Epidermal melanocyte (primary cell): Measurements from ENCODE around the gene ABLIM1.

Experiments used
- DNase-seq: peaks from one replicate; pipeline ENCODE4 v3.0.0; 2011; ENCODE audit warnings: low spot score; ENCODE audit not compliant: insufficient read length

ABLIM1 gene

GRCh38 chr10:114648368-114648767, 9.7 kb downstream of the ABLIM1 start:
- no peak for DNase-seq

DNA sequence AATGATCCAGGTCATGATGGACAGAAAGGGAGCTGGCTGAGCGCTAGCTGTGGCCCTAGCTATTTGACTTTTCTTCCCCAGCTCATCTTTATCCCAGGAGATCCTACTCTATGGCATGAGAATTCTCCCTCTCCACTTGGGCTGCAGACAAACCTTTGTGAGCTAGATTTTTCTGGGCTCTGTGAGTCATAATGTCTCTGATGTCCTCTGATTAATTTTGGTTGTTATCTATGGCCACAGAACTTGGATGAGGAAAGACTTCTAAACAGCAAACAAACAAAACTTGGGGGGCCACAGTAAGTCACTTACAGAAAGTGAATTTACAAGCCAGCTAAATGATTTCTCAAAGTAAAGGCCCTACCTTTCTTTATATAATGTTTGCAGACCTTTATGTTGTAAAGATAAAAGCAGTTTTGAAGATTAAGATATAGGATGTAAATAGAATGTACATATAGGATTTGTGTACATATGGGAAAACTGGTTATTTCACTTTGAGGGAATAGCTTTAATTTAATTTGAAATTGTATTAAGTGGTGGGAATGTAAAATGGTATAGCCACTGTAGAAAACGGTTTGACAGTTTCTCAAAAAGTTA, 10.4 kb downstream of the ABLIM1 start:
- no peak for DNase-seq

DNA sequence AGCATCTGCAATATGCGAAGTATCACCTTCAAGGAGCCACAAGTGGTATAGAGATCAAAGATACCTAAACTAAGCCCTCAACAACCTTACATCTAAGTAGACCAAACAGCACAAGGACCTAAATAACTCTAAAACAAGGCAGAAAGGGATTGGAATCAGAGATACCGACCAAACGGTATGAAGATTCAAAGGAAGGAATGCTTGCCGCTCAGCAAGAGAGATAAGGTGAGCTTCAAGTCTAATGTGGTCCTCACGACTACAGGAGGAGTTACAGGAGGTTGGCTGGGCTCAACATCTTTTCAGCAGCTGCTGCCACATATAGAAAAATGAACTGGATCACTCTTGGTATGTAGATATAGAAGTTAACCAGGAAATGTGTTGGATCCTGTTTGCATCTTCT, 11.6 kb downstream of the ABLIM1 start:
- no peak for DNase-seq

GRCh38 chr10:114645706-114646105, 12.4 kb downstream of the ABLIM1 start:
- no peak for DNase-seq

- DNase-seq, result no peak
These were observed 14.9 kb downstream of the ABLIM1 start for GRCh38 chr10:114643158-114643557.

GRCh38 chr10:114642729-114643128, 15.3 kb downstream of the ABLIM1 start:
- no peak for DNase-seq

DNA sequence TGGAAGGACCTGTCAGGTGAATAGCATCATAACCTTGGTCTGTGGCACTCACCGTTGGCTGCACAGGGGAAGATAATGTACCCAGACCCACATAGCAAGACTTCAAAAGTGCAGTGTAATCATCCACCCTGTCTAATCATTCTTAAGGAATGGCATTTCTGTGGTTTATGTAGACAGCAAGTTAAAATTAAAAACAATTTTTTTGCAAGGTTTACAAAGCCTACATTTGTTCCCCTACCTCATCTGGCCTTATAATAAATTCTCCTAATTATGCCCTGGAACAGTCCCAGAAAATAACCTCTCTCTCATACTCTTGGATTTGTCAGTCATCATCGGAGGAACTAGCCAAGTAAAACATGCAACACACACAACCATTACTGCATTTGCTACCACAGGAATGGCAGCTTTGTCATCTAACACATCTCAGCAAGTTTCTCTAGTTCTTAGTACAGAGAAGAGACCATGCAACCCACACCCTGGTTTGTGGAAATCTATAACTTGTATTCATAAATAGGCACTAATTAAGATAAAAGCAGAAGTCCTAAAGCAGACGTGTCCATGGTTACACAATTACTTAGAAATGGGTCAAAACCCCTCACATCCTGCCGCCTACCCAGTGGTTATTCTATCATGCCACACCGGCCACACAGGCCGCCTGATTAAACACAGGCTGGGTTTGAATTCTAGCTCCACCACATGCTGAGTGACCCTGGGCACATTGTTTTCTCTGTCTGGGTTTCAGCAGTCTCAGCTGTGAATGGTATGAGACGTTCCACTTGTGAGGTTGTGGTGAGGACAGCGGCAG, 19.1 kb downstream of the ABLIM1 start:
- no peak for DNase-seq

- no peak for DNase-seq
These were observed 22.1 kb downstream of the ABLIM1 start for GRCh38 chr10:114635797-114636550.

DNA sequence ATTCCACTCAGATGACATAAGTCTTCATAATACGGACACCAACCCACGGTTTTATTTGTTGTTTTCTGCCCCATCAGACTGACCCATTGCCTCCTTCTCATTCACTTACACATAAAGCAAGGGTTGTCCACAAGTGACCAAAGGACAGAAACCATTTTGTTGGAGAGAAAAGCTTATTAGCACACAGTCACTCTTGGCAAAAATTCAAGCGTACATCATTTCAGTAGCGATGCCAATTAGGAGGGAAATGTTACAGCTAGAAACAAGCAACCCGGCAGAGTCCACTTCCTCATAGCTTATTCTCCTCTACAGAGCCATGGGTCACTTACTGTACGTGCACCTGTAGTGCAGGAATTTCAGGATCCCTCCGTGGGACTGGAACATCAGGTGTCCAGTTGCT, 23.0 kb downstream of the ABLIM1 start:
- no peak for DNase-seq

DNA sequence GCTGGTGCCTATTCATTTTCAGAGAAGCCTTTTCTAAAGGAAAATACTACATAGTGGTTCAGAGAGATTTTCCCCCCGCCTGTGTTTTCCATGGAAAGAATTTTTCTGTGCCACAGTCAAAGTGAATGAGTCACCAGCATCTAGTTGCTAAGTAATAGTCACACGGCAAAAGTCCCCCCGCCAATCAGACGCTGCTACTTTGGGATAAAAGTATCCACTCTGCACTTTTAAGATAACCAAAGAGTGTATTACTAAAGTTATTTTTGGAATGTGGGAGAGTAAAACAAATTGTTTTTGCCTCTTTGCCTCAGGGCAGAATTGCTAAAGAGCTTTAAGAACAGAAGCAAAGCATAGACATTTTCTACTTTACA, 23.5 kb downstream of the ABLIM1 start:
- DNase-seq, result peak; percentile 80

DNA sequence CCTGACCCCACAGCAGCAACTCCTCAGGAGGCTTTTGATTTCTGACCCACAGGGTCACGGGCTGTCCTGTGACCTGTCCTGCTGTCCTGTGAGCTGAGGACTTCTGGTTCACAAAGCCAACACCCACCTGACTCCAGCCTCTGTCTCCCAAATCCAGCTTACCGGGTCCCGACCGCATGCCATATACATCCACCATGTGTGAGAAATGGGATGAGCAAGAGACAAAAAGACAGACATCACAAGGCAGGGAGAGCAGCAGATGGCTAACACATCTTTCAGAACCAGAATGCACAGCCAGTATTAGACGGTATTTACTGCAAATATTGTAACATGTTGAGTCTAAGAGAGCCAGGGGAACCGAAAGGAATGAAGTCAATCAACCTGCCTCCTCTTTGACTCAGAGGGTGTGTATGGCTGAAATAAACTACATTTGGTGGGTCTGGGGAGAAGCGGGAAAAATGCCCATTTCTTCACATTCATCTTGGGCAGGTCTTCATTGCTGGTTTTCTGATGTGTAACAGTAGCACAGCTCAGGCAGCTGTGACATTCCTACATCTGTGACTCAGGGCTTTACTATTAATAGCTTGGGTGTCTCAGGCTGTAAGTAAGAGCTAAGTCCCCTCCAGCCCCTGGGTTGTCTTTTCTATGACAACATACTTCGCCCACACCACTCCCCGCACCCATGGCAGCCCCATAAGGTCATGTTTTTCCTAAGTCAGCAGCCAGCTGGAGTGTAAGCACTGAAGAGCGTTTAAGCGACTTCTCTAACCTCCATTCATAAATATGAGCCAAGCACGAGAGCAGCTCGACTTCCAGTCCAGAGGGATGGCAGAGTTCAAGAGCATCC, 25.0 kb downstream of the ABLIM1 start:
- peak; percentile 60 for DNase-seq

- no peak for DNase-seq
These were observed 26.2 kb downstream of the ABLIM1 start for GRCh38 chr10:114631666-114632417.

GRCh38 chr10:114631090-114631665, 26.9 kb downstream of the ABLIM1 start:
- no peak for DNase-seq

DNA sequence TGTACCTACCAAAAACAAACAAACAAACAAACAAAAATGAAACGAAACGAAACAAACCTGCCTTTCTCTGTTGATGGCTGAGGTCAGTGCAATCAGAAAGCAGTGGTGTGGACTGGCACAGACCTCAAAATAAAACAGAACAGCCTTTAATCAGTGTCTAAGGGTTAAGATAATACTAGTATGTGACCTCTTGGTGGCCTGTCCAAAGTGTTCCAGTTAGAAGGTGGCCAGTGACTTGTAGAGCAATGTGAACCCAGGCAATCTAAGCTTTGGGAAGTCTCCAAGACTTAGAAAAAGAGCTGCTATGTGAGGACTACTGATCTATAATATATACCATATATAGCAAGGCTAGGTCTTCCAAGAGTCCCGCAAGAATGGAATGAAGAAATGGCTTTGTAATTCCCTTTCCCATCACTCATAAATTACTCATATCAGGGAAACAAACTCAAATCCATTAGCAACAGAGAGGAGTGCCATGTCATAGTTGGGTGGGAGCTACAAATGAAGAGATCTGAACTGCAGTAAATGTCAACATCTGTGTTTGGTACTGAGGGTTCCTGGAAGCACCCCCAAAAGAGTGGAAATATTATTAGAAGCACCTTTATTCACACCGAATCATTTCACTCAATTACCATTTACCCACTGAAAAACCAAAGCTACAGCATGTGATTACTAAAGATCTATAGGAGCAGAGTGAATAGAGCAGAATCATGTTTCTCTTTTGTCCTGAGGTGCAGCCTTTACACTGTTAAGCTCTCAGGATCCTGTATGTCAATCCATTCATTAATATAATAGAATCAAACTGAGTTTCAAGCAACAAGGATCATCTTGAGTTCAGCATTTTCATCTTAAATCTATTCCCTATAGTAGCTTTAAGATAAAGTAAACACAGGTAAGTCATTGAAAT, 28.0 kb downstream of the ABLIM1 start:
- no peak for DNase-seq

DNA sequence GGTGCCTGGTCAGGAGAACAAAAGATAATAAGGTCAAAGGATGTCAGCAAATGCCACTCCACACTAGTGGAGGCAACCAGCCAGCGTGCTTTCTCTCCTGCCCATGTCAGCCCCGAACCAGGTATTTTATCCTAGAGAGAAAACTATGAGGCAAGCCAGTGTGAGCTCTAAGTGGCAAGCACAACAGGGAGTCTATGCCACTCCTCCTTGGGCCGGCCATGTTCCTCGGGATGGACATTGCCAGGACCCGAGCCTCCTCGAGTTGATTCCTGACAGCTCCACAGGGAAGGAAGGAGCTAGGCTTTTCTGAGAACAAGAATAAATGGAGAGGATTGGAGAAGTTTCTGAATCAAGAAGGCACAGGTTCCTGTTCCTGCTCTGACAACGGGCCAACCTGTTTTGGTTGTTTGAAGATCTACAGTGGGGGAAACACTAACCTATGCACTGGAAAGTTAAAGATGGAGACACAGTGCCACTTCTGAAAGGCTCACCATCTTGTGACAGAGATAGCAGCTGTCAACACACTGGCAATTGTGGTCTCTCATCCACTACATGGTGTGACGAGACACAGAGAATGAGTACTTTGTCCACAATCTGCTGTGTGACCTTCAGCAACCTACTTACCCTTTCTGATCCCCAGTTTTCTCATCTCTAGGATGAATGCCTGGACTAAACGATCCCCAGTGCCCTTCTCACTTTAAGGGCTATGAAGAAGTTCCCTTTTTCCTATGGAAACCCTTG, 28.8 kb downstream of the ABLIM1 start:
- no peak for DNase-seq

- no peak for DNase-seq
These were observed 30.0 kb downstream of the ABLIM1 start for GRCh38 chr10:114628106-114628505.

DNA sequence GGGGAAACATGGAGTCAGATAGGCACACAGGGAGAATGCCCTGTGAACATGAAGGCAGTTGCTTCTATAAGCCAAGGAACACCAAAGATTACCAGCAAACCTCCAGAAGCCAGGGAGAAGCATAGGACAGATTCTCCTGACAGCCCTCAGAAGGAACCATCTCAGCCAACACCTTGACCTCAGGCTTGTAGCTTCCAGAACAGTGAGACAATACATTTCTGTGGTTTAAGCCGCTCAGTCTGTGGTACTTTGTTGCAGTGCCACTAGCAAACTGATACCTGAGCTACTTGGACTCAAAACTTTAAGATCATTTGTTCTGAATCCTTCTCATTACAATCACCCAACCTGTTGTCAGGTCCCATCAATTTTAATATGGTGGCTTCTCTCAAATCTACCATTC, 31.2 kb downstream of the ABLIM1 start:
- no peak for DNase-seq

- no peak for DNase-seq
These were observed 32.9 kb downstream of the ABLIM1 start for GRCh38 chr10:114624951-114625780.
